SK-N-SH (cell line): ENCODE results near the gene HTR1B.

Source experiments
- CHD2 ChIP-seq: fragments of 150-350 bp; IDR thresholded peaks from 2 replicates; pipeline ENCODE4 v1.6.1; 2018; ENCODE audit warnings: low read length; ENCODE audit not compliant: partially characterized antibody
- EP300 ChIP-seq, 2 experiments: IDR thresholded peaks; 2 replicates each; pipeline versions ENCODE4 v1.4.0 to v1.6.1; 2012; ENCODE audit warnings: borderline replicate concordance in 1 of 2, low read depth in 1 of 2, low read length in 1 of 2
- EZH2phosphoT487 ChIP-seq: fragments of 200-600 bp; sonication (generic); IDR thresholded peaks from 2 replicates; pipeline ENCODE4 v1.6.1; 2017; ENCODE audit warnings: low read depth, mixed run types, mild to moderate bottlenecking, antibody characterized with exemption, moderate library complexity, borderline replicate concordance
- FOXJ3 ChIP-seq: sonication (generic); formaldehyde crosslinking; IDR thresholded peaks from 2 replicates; pipeline ENCODE4 v1.5.1; 2020; ENCODE audit warnings: mild to moderate bottlenecking, missing genetic modification reagents
- POLR2AphosphoS5 ChIP-seq: IDR thresholded peaks from 2 replicates; pipeline ENCODE4 v1.6.1; 2012; ENCODE audit warnings: low read depth, low read length
- RXRA ChIP-seq: IDR thresholded peaks from 2 replicates; pipeline ENCODE4 v1.4.0; 2012; ENCODE audit warnings: low read depth, mild to moderate bottlenecking, borderline replicate concordance
- SMC3 ChIP-seq: IDR thresholded peaks from 2 replicates; pipeline ENCODE4 v1.6.1; 2012; ENCODE audit warnings: low read depth, low read length, improper control_type of control experiment
- TF ChIP-seq, protein P1 (sequence below): fragments of 200-600 bp; sonication (generic); IDR thresholded peaks from 2 replicates; pipeline ENCODE4 v1.6.1; 2017; ENCODE audit warnings: antibody characterized with exemption, mild to moderate bottlenecking, moderate library complexity
- TF ChIP-seq, protein P2 (sequence below): fragments of 150-350 bp; IDR thresholded peaks from 2 replicates; pipeline ENCODE4 v1.6.1; 2017; ENCODE audit warnings: antibody characterized with exemption, low read length, low read depth, borderline replicate concordance
- TF ChIP-seq, protein P3 (sequence below): IDR thresholded peaks from 2 replicates; pipeline ENCODE4 v1.6.1; 2012; ENCODE audit warnings: mild to moderate bottlenecking, low read depth, low read length, moderate library complexity

DNA sequence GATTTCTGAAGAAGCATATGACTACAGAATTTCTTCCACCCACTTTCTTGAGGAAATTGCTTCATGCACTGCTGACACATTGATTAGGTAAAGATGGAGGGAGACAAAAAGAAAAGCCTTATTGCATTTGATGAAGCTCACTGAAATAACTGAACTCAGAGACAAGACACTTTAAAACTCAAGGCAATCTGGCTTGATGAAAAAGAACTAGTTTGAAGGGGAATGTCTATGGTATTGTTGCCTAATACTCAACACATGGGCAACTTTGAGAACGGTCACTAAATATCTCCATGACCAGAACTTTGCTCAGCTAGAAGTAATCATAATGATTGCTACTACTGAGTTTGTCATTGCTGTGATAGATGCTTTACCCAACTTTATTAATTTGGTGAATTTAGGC lies 38.1 kb downstream of the HTR1B start:
- TF ChIP-seq EZH2phosphoT487 = no peak
- TF ChIP-seq RXRA = no peak
- TF ChIP-seq EP300 (IDR thresholded peaks at IDR 0.05; ENCODE audit: borderline replicate concordance in 1 of 2, low read depth in 1 of 2, low read length in 1 of 2) = no peak
- TF ChIP-seq POLR2AphosphoS5 = no peak
- TF ChIP-seq, protein P1, sequence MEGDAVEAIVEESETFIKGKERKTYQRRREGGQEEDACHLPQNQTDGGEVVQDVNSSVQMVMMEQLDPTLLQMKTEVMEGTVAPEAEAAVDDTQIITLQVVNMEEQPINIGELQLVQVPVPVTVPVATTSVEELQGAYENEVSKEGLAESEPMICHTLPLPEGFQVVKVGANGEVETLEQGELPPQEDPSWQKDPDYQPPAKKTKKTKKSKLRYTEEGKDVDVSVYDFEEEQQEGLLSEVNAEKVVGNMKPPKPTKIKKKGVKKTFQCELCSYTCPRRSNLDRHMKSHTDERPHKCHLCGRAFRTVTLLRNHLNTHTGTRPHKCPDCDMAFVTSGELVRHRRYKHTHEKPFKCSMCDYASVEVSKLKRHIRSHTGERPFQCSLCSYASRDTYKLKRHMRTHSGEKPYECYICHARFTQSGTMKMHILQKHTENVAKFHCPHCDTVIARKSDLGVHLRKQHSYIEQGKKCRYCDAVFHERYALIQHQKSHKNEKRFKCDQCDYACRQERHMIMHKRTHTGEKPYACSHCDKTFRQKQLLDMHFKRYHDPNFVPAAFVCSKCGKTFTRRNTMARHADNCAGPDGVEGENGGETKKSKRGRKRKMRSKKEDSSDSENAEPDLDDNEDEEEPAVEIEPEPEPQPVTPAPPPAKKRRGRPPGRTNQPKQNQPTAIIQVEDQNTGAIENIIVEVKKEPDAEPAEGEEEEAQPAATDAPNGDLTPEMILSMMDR = no peak
- TF ChIP-seq, protein P2, sequence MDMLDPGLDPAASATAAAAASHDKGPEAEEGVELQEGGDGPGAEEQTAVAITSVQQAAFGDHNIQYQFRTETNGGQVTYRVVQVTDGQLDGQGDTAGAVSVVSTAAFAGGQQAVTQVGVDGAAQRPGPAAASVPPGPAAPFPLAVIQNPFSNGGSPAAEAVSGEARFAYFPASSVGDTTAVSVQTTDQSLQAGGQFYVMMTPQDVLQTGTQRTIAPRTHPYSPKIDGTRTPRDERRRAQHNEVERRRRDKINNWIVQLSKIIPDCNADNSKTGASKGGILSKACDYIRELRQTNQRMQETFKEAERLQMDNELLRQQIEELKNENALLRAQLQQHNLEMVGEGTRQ = no peak
- TF ChIP-seq SMC3 = no peak
- TF ChIP-seq, protein P3, sequence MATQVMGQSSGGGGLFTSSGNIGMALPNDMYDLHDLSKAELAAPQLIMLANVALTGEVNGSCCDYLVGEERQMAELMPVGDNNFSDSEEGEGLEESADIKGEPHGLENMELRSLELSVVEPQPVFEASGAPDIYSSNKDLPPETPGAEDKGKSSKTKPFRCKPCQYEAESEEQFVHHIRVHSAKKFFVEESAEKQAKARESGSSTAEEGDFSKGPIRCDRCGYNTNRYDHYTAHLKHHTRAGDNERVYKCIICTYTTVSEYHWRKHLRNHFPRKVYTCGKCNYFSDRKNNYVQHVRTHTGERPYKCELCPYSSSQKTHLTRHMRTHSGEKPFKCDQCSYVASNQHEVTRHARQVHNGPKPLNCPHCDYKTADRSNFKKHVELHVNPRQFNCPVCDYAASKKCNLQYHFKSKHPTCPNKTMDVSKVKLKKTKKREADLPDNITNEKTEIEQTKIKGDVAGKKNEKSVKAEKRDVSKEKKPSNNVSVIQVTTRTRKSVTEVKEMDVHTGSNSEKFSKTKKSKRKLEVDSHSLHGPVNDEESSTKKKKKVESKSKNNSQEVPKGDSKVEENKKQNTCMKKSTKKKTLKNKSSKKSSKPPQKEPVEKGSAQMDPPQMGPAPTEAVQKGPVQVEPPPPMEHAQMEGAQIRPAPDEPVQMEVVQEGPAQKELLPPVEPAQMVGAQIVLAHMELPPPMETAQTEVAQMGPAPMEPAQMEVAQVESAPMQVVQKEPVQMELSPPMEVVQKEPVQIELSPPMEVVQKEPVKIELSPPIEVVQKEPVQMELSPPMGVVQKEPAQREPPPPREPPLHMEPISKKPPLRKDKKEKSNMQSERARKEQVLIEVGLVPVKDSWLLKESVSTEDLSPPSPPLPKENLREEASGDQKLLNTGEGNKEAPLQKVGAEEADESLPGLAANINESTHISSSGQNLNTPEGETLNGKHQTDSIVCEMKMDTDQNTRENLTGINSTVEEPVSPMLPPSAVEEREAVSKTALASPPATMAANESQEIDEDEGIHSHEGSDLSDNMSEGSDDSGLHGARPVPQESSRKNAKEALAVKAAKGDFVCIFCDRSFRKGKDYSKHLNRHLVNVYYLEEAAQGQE = no peak
- TF ChIP-seq FOXJ3 (CRISPR knock-in tag) = no peak
- TF ChIP-seq CHD2 = no peak
